Measurements from ENCODE around the gene CMTM5. TPM values are rescaled to one million over a fixed set of nuclear protein-coding genes. Genes with fewer than 3 reads are reported as not detected.

The CMTM5 gene
- total RNA-seq, 1 experiment from 2014 or later, result 0.24 TPM

GRCh38 chr14:23403139-23403438 lies 26.2 kb downstream of the CMTM5 start:
- Mint-ChIP-seq H3K4me1 (peaks cover 2% of the 10 kb centered on the region; the same call in 1 of the 2 replicates), H3K4me3 (no peak overlapping the region), H3K27me3 (ENCODE audit: low read depth) (peaks cover 33% of the 10 kb centered on the region), H3K9me3 (no peaks in the 10 kb centered on the region), H3K27ac (no peak overlapping the region), H3K36me3 (no peaks in the 10 kb centered on the region)
- CTCF ChIA-PET, result interaction anchor here (0.6 to 1.6 kb wide), 6 partner anchors 17 to 531 kb away, joined by 3 to 4 read pairs (median 3); no protein-coding TSS in a partner anchor
- DNase-seq (ENCODE audit: low spot score) (no peak), ATAC-seq (no peak)
- POLR2A ChIA-PET, result no interaction called here
- no peak for TF ChIP-seq USF2 (CRISPR knock-in tag; IDR thresholded peaks at IDR 0.05)
- TF ChIP-seq ZNF232 (CRISPR knock-in tag; IDR thresholded peaks at IDR 0.05), result no peak
- TF ChIP-seq TEAD4 (CRISPR knock-in tag; IDR thresholded peaks at IDR 0.05), result no peak

GRCh38 chr14:23403908-23404307 lies 27.1 kb downstream of the CMTM5 start:
- ATAC-seq (no peak), DNase-seq (ENCODE audit: low spot score) (no peak)
- no peaks in the 10 kb centered on the region for H3K9me3 Mint-ChIP-seq
- CTCF ChIA-PET, result no interaction called here
- no peak overlapping the region for H3K4me3 Mint-ChIP-seq
- POLR2A ChIA-PET, result no interaction called here
- peaks cover 2% of the 10 kb centered on the region; the same call in 1 of the 2 replicates for H3K4me1 Mint-ChIP-seq
- H3K36me3 Mint-ChIP-seq, result no peaks in the 10 kb centered on the region
- H3K27me3 Mint-ChIP-seq (ENCODE audit: low read depth), result peaks cover 33% of the 10 kb centered on the region
- H3K27ac Mint-ChIP-seq, result no peak overlapping the region
- no peak for TF ChIP-seq TP53 (CRISPR knock-in tag; IDR thresholded peaks at IDR 0.05)
- TF ChIP-seq NFYB (CRISPR knock-in tag; conservative IDR thresholded peaks at IDR 0.05; ENCODE audit: low read depth), result no peak
- TF ChIP-seq E2F1 (CRISPR knock-in tag; IDR thresholded peaks at IDR 0.05), result no peak
- no peak for TF ChIP-seq TEAD4 (CRISPR knock-in tag; IDR thresholded peaks at IDR 0.05)
- no peak for TF ChIP-seq E2F5 (CRISPR knock-in tag; IDR thresholded peaks at IDR 0.05)
- no peak for TF ChIP-seq TCF7 (CRISPR knock-in tag; IDR thresholded peaks at IDR 0.05; ENCODE audit: low read depth)
- TF ChIP-seq RELA (CRISPR knock-in tag; IDR thresholded peaks at IDR 0.05; ENCODE audit: borderline replicate concordance), result no peak
- TF ChIP-seq ZBTB21 (CRISPR knock-in tag; IDR thresholded peaks at IDR 0.05; ENCODE audit: borderline replicate concordance), result no peak
- no peak for TF ChIP-seq KAT7 (CRISPR knock-in tag; IDR thresholded peaks at IDR 0.05; ENCODE audit: borderline replicate concordance)
- no peak for TF ChIP-seq RORB (CRISPR knock-in tag; IDR thresholded peaks at IDR 0.05)
- TF ChIP-seq E2F4 (CRISPR knock-in tag; IDR thresholded peaks at IDR 0.05; ENCODE audit: borderline replicate concordance, low read depth), result no peak
- no peak for TF ChIP-seq ZNF138 (CRISPR knock-in tag; conservative IDR thresholded peaks at IDR 0.05)
- no peak for TF ChIP-seq HMGA2 (CRISPR knock-in tag; IDR thresholded peaks at IDR 0.05)
- no peak for TF ChIP-seq MLX (CRISPR knock-in tag; IDR thresholded peaks at IDR 0.05)
- no peak for TF ChIP-seq ZNF396 (CRISPR knock-in tag; IDR thresholded peaks at IDR 0.05; ENCODE audit: borderline replicate concordance)

GRCh38 chr14:23404331-23404900 lies 27.6 kb downstream of the CMTM5 start:
- Mint-ChIP-seq H3K36me3 (no peaks in the 10 kb centered on the region), H3K9me3 (no peaks in the 10 kb centered on the region), H3K27ac (no peak overlapping the region), H3K27me3 (ENCODE audit: low read depth) (peaks cover 33% of the 10 kb centered on the region), H3K4me3 (no peak overlapping the region), H3K4me1 (peaks cover 2% of the 10 kb centered on the region; the same call in 1 of the 2 replicates)
- ATAC-seq (no peak), DNase-seq (ENCODE audit: low spot score) (no peak)
- POLR2A ChIA-PET, result no interaction called here
- CTCF ChIA-PET, result no interaction called here
- TF ChIP-seq ATF1 (CRISPR knock-in tag; IDR thresholded peaks at IDR 0.05) (no peak), ZNF232 (CRISPR knock-in tag; IDR thresholded peaks at IDR 0.05) (no peak), CBFB (CRISPR knock-in tag; IDR thresholded peaks at IDR 0.05; ENCODE audit: low read depth) (no peak), KAT7 (CRISPR knock-in tag; IDR thresholded peaks at IDR 0.05; ENCODE audit: borderline replicate concordance) (no peak), FOXP4 (CRISPR knock-in tag; IDR thresholded peaks at IDR 0.05) (no peak), STAT6 (CRISPR knock-in tag; conservative IDR thresholded peaks at IDR 0.05; ENCODE audit: low read depth) (no peak), SMAD4 (CRISPR knock-in tag; IDR thresholded peaks at IDR 0.05) (no peak), ZMAT4 (CRISPR knock-in tag; IDR thresholded peaks at IDR 0.05) (no peak)

Measured in WTC11 (cell line).